GM21390 (cell line): ENCODE results near the gene TPRG1.

Source experiments
- ATAC-seq: cut with Tn5 transposase; IDR thresholded peaks from one replicate; pipeline ENCODE4 v1.9.1; 2021; ENCODE audit not compliant: unreplicated experiment

TPRG1 gene

DNA sequence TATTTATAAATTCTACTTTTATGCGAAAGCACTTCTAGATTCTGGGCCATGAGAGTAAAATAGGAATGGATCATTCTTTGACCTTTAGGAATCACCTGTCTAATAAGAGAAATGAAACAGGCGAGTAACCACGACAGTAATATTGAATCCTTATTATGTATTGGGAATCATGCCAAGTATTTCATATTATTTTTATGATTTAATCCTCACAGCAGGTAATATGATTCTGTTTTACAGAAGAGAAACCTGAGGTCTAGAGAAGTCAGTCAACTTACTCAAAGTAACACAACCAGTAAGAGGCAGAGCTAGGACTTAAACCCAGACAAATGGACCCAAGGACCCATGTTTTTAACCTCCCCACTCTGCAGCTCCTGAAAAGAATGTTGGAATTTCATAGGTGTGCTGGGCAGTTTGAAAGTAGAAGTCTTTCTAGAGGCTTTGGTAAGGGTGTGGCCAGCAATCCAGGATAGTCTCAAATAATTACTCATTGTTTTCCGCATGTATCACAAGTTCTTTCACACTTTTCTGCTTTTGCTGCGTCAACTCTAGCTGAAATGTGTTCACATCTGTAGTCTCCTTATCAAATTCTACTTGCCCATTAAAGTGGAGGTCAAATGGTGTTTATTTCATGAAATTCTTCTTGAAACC, 181.7 kb downstream of the TPRG1 start:
- ATAC-seq = no peak

DNA sequence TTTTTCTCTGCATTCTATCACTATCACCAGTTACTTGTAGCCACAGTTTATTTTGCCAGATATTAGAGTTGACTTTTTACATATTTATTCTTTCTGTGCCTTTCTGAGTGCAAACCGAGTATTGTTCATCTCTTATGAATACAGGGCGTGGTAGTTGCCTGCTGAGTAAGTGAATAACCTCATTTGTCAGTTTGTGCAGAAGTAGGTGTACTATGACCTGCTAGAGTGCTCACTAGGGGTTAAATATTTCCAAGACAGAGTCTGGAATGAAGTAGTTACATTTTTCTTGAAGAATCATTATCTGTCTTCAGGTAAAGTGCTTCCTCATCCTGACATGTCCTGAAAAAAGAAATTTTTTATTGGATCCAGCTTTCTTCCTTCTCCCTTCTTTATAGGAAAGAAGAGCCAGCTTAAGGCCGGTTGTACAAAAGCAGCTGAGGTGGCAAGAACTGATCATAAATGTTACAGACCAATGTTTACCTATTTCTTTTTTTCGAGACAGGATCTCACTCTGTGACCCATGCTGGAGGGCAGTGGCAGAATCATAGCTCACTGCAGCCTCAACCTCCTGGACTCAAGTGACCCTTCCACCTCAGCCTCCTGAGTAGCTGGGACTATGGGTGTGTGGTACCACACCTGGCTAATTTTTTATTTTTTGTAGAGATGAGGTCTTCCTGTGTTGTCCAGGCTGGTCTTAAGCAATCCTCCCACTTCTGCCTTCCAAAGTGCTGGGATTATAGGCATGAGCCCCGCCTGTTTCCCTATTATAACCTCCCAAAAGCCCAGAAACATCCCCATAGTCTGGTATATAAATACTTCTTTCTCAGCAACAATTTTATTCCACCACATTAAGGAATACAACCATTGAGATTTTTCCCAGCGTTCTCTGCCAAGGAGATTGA, 182.5 kb downstream of the TPRG1 start:
- no peak for ATAC-seq

DNA sequence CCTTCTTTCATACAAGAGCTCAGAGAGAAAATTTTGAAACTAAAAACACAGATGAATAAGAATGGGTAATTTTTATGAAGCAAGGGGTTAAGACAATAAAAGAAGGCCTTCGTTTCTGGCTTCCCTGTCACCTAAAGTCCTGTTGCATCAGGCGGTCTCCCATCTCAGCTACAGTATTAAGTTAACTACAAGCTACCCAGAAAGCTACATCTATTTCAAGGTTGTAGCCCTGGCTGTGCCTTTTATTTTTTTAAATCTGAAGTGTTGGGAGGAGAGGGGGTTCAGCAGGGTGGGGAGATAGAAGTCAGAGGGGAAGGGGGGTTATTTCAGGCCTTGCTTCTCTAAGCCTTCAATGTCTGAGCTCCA, 183.3 kb downstream of the TPRG1 start:
- ATAC-seq = no peak

DNA sequence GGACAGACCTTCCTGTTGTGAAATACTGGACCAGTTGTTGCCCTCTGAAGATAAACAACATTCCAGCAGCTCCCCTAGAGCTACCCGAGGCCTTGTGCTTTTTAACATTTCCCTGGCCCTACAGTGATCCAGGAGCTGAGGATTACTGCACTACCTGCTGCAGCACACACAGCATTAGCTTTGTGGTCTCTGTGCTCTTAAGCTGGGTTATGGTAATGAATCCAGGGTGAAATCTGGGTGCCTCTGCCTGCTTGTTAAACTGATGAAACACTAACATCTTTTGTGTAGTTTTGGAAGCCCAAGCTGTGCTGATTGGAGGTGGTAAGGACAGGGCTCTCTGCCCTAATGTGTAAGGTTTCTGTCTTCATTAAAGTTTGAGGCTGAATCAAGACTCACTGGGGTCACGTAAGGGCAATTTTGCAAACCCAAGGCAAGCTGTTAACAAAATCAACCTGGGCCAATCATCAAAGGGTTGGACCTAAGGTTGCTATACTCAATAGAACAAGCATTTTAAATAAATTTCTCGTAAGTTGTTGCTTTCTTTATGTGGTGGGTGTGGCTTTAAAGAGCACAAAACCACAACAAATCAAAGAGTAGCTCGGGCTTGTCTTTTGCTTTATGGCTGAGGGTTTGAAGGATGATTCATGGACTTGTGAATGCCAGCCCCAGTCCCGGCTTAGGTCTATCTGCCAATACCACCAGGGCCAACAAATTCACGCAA, 183.9 kb downstream of the TPRG1 start:
- ATAC-seq = no peak

GRCh38 chr3:189360291-189360690, 188.5 kb downstream of the TPRG1 start:
- no peak for ATAC-seq

DNA sequence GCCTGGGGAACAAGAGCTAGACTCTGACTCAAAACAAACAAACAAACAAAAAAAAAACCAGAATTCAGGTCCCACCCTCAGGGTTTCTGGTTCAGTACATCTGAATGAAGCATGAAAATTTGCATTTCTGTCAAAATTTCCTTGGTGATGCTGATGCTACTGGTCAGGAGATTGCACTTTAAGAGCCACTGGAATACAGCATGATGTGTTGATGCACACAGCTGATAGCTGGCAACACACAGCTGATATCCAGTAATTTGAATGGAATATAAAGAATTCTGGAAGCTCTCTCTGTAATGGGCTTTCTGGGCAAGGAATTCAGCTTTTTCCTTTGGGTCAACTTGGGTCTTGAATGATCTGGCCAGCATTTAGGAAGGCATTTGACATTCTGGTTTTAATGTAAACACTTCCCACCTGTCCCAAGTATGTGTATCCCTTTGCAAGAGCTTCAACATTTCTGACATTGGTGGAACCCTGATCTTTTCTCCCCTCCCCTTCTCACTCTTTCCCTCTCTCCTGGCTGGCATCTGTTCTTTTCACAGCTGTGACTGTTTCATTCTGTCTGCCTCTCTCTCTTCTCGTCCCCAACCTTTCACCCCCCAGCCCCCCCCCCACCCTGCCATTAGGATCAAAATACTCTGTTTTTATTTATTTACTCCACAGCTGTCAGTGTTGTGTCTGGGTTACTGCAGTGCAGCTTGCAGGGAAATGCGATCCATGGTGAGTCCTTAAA, 189.5 kb downstream of the TPRG1 start:
- no peak for ATAC-seq

DNA sequence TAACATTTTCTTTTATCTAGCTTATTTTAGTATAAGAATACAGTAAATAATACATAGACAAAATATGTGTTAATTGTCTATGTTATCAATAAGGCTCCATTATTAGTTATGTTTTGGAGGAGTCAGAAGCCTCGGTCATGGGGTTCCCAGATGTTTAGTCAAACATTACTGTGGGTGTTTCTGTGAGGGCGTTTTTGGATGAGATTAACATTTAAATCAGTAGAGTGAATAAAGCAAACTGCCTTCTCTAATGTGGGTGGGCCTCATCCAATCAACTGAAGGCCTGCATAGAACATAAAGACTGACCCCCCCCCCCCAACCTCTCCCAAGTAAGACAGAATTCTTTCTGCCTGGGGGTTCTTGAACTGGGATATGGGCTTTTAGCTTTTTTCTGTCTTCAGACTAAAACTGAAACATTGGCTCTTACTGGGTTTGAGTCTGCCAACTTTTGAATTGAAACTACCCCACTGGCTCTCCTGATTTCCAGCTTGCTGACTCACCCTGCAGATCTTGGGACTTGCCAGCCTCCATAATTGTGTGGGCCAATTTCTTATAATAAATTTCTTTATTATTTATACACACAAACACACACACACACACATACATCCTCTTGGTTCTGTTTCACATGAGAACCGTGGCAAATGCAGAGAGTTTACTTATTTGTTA, 192.0 kb downstream of the TPRG1 start:
- ATAC-seq = no peak

DNA sequence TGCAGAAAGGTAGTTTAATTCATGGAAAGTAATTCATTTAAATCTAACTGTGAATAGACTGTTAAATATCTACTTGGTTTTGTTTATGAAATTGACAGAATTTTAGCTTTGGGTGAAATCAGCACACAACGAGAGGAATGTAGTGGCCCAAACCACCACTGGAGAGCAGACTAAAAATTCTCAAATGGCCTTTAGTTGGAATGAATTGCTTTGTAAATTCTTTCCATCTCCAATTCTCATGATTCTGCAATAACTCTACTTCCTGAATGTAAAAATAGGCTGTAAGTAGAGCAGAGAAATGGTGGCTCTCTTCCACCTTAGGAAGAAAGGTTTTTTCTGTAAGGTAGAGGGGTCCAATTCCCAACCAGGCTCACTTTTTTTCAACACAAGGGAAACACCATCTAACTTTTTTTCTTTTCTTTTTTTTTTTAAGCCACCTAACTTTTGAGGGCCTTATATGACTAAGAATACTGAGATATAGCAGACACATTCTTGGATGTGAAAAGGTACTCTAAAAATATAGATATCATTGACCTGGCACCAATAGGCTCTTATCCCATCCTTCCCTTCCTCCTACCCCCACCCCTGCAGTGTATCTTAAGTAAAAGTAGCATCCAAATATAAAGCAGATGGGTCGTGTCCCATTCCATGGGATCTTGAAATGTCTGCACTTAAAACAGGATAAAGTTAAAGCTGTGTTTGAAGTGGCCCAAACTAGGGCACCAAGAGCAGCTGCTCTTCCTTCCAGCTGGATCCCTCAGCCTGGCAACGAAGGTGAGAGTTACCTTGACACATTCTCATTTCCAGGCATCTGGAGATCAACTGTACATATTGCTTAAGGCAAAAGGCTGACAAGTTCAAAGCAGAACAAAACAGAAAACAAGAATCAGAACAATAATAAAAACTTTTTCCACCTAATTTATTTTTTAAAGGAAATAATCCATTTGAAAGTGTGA, 194.1 kb downstream of the TPRG1 start:
- no peak for ATAC-seq

- ATAC-seq = no peak
Observed at GRCh38 chr3:189368384-189368783, 196.6 kb downstream of the TPRG1 start.

GRCh38 chr3:189369636-189370035, 197.9 kb downstream of the TPRG1 start:
- no peak for ATAC-seq

GRCh38 chr3:189372243-189372642, 200.5 kb downstream of the TPRG1 start:
- no peak for ATAC-seq
